ENCODE results near the gene RBM42.

RBM42 gene

GRCh38 chr19:35665157-35665556 is 36.3 kb downstream of the RBM42 start:
- no peak for DNase-seq (ENCODE audit: low read depth)
- H3K4me3 ChIP-seq (ENCODE audit: low read depth, low read length), result no peak overlapping the region
- TF ChIP-seq CTCF (IDR thresholded peaks at IDR 0.05; ENCODE audit: low read depth, low read length, missing control alignments), result no peak

DNA sequence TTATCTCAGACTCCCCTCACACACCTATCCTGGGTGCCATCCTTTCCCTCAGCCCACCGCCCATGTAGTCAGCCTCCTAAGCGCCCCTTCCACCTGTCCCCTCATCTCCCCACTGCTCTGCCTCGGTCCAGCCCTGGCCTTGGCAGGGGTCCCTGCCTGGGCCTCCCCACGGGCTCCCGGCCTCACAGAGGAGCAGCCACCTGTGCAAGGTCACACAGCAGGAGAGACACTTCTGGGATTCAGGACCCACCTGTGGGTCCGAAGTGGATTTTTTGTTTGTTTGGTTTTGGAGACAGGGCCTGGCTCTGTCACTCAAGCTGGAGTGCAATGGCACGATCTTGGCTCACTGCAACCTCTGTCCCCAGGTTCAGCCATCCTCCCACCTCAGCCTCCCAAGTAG is 36.8 kb downstream of the RBM42 start:
- no peak for TF ChIP-seq CTCF (IDR thresholded peaks at IDR 0.05; ENCODE audit: low read depth, low read length, missing control alignments)
- H3K4me3 ChIP-seq (ENCODE audit: low read depth, low read length), result no peak overlapping the region
- DNase-seq (ENCODE audit: low read depth), result no peak

DNA sequence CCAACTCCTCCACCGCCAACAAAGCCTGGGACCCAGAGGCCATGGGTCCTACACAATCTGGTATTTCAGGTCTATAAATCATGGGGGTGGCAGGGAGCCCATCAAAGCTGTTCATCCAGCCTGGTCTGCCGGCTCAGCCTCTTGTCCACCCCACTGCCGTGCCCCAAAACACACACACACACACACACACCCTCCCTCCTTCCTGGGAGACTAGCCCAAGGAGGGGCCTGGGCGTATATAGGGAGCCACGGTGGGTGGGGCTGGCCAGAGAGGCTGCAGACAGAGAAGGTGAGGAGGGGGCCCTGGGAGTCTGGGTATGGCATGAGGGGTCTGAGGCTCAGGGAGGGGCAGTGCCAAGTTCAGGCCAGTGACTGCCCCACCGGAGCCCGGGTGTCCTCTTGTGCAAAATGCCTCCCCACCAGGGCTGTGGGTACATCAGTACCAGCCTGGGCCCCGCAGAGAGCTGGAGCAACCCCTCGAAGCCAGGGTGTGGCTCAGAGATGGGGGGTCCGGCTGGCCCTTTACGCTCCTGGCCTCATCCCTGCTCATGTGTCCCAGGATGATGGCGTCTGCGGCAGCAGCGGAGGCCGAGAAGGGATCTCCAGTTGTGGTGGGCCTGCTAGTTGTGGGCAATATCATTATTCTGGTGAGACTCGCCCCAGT is 37.5 kb downstream of the RBM42 start, which contains the start of gene UPK1A:
Gene UPK1A, plus strand, starts transcription at position 267 of the 663 bp plus-strand sequence. Its CDS starts 296 bp downstream, at position 563.
- TF ChIP-seq CTCF (IDR thresholded peaks at IDR 0.05; ENCODE audit: low read depth, low read length, missing control alignments), result no peak
- no peak for DNase-seq (ENCODE audit: low read depth)
- H3K4me3 ChIP-seq (ENCODE audit: low read depth, low read length), result no peak within 1 kb of the TSS

- DNase-seq (ENCODE audit: low read depth), result no peak
- no peak for TF ChIP-seq CTCF (IDR thresholded peaks at IDR 0.05; ENCODE audit: low read depth, low read length, missing control alignments)
- no peak overlapping the region for H3K4me3 ChIP-seq (ENCODE audit: low read depth, low read length)
Measured at GRCh38 chr19:35669566-35669965, 40.7 kb downstream of the RBM42 start.

- no peak overlapping the region for H3K4me3 ChIP-seq (ENCODE audit: low read depth, low read length)
- no peak for TF ChIP-seq CTCF (IDR thresholded peaks at IDR 0.05; ENCODE audit: low read depth, low read length, missing control alignments)
- DNase-seq (ENCODE audit: low read depth), result no peak
Measured at GRCh38 chr19:35669974-35670373, 41.1 kb downstream of the RBM42 start.

DNA sequence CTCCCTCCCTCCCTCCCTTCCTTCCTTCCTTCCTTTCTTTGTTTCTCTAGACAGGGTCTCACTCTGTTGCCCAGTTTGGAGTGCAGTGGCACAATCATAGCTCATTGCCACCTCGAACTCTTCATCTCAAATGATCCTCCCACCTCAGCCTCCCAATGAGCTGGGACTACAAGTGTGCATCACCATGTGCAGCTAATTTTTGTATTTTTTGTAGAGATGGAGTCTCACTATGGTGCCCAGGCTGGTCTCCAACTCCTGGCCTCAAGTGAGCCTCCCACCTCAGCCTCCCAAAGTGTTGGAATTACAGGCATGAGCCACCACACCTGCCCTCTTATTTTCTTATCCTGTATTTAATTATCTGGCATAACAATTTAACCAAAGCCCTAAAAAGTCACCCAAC is 41.9 kb downstream of the RBM42 start:
- no peak for DNase-seq (ENCODE audit: low read depth)
- no peak for TF ChIP-seq CTCF (IDR thresholded peaks at IDR 0.05; ENCODE audit: low read depth, low read length, missing control alignments)
- H3K4me3 ChIP-seq (ENCODE audit: low read depth, low read length), result no peak overlapping the region

DNA sequence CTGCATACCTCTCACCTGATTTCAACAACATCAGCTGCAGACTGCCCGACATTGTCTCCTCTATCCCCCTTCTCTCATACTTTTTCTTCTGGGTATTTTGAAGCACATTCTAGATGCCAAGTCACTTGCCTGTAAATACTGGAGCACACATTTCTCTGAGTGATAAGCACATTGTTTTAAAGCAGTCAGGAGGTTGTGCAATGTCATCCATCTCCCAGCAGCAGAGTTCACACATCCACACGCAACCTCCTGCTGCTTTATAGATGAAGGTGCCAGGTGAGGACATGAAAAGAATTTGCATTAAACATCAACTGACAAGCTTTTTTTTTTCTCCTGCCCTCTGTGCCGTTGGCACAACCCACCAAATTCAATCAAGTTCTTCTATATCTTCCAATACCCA is 43.0 kb downstream of the RBM42 start:
- no peak for DNase-seq (ENCODE audit: low read depth)
- no peak overlapping the region for H3K4me3 ChIP-seq (ENCODE audit: low read depth, low read length)
- no peak for TF ChIP-seq CTCF (IDR thresholded peaks at IDR 0.05; ENCODE audit: low read depth, low read length, missing control alignments)
